ENCODE measurements around the gene GRAP2.
"Not testable (repeated sequence)": the region's sequence is repeated elsewhere in the genome, so short reads cannot be mapped to it uniquely, and the experiment has no call there.

The GRAP2 gene

DNA sequence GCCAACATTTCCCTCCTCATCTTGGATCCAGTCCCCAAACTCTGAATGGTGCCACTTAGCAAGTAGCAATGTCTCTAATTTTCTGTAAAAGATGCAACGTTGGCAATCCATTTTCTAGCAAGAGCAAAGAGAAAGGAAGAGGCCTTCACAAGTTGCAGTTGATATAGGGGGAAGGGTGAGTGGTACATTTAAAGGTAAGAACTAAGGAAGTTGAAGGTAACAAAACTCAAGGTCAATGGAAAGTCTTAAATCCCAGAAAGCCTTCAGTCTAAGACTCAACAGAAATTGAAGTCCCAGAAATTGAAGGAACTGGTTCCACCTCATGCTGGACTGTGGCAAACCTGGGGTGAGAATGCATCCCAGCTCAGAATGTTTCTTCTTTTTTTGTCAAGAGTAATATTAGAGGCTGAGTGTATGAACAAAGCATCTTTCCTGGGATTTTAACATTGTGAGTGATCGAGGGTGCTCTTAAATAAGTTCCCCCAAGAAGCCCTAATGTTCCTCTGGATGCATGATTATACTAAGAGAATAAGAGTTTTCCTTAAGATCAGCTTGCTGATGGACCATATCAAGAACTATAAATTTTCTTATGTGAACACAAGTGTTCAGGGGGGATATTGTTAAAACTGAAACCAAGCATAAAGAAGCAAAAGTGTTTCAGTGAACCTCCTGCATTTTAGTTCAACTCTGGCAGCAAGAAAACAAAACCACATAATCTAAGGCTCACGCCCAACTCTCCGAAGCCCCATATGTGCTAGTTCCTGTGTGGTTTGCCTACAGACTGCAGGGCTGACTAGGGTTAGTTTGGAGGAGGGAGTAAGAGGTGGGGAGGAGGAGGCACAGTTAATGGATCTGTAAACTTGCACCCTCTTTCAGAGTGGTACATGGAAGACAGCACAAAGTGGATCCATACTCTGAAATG lies at the start of gene GRAP2:
TSS of gene GRAP2 (plus strand) at position 779 of the 922 bp plus-strand sequence. CDS start 46,023 bp downstream, outside the sequence.
- TF ChIP-seq POLR2A (IDR thresholded peaks at IDR 0.05; ENCODE audit: low read length) = peak; percentile 57
- no peak for TF ChIP-seq GATA1 (IDR thresholded peaks at IDR 0.05; ENCODE audit: low read depth, low read length)
- DNase-seq = peak; percentile 53 to 61

DNA sequence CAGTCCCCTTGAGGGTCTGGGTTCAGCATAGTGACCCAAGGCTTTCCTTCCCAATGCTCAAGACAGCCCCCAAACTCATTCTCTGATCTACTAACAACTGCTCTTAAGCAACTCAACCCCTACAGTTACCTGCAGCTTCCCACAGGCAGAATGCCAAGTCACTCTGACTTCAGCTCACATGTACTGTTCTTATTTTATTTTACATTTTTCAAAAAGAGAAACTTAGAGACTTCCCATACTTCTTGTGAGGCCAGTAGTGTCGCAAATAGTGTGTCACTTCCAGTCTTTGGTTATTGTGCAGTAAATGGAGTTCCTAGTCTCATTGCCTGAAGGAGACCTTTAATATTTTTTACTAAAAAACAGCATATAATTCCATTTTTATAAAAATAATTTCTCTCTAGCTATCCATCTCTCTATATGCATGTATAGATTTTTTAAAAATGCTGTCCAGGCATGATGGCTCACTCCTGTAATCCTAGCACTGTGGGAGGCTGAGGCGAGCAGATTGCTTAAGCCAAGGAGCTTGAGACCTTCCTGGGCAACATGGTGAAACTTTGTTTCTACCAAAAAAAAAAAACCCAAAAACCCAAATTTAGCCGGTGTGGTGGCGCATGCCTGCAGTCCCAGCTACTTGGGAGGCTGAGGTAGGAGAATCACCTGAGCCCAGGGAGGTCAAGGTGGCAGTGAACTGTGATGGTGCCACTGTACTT lies 49.1 kb upstream of the GRAP2 start:
- no peak for TF ChIP-seq POLR2A (IDR thresholded peaks at IDR 0.05; ENCODE audit: low read length)
- no peak for TF ChIP-seq GATA1 (IDR thresholded peaks at IDR 0.05; ENCODE audit: low read depth, low read length)
- peak in 1 of 2 experiments; percentile 25 for DNase-seq

DNA sequence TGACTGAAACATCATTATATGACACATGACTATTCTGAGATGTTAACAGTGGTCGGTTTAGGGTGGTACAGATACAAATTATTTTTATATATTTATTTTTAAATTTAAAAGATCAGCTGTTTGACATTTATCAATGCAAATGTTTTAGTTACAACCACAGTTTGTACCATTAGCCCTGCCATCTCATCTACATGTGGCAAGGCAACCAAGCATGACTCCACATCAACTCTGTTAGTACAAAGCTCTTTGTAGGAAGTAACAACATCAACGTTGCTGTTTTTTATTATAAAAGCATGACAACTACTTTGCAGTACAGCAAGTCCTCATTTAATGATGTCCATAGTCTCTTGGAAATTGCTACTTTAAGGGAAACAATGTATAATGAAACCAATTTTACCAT lies 48.1 kb upstream of the GRAP2 start:
- no peak for TF ChIP-seq GATA1 (IDR thresholded peaks at IDR 0.05; ENCODE audit: low read depth, low read length)
- TF ChIP-seq POLR2A (IDR thresholded peaks at IDR 0.05; ENCODE audit: low read length) = no peak
- DNase-seq = no peak

DNA sequence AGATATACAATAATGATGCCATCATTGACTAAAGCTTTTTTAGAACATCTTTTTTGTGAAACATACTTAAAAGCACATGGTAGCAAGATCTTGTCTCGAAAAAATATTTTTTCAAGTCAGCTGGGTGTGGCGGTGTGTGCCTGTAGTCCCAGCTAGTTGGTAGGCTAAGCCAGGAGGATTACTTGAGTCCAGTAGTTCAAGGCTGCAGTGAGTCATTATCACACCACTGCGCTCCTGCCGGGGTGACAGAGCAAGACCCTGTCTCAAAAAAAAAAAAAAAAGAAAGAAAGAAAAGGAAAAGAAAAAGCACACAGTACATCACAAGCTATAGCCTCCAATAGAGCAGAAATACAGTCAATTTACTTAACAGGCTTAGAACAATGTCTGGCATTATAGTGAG lies 44.3 kb upstream of the GRAP2 start:
- TF ChIP-seq POLR2A (IDR thresholded peaks at IDR 0.05; ENCODE audit: low read length) = no peak
- TF ChIP-seq GATA1 (IDR thresholded peaks at IDR 0.05; ENCODE audit: low read depth, low read length) = no peak
- DNase-seq = peak; percentile 25 to 44

DNA sequence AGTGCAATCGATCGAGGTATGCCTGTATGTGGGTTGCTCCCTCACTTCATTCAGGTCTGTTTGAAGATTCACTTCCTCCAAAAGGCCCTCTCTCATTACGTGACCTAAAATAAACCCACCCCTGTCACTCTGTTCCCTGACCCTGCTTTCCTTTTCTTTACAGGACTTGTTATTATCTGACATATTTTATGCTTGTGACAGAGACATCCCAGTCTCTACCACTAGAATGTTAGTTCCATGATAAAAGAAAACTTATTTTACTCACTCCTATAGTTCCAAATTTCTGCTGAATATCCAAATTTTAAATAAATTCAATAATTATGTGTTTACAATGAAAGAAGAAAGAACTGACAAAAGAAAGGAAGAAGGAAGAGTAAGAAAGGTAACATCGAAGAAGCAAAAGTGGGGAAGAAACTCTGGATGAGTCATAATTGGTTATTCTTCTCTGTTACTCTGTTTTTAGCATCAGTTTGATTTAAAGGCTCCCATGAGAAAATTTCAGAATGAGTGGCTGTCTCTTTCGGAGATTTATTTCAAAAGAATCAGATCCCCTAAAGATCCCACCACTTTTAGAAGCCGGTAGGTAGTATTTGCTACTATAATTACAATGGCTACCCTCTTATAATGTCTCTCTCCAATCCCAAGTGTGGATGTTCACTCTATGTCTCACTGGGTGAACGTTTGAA lies 40.8 kb upstream of the GRAP2 start:
- DNase-seq = no peak
- TF ChIP-seq POLR2A (IDR thresholded peaks at IDR 0.05; ENCODE audit: low read length) = no peak
- TF ChIP-seq GATA1 (IDR thresholded peaks at IDR 0.05; ENCODE audit: low read depth, low read length) = no peak

DNA sequence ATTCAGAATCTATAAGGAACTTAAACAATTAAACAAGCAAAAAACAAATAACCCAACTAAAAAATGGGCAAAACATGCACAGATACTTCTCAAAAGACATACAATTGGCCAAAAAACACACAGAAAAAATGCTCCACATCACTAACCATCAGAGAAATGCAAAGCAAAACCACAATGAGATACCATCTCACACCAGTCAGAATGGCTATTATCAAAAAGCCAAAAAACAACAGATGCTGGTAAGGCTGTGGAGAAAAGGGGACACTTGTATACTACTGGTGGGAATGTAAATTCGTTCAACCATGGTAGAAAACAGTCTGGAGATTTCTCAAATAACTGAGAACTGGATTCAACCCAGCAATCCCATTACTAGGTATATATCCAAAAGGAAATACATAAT lies 32.1 kb upstream of the GRAP2 start:
- DNase-seq = peak in 1 of 2 experiments; percentile 17
- TF ChIP-seq GATA1 (IDR thresholded peaks at IDR 0.05; ENCODE audit: low read depth, low read length) (no peak), POLR2A (IDR thresholded peaks at IDR 0.05; ENCODE audit: low read length) (no peak)

DNA sequence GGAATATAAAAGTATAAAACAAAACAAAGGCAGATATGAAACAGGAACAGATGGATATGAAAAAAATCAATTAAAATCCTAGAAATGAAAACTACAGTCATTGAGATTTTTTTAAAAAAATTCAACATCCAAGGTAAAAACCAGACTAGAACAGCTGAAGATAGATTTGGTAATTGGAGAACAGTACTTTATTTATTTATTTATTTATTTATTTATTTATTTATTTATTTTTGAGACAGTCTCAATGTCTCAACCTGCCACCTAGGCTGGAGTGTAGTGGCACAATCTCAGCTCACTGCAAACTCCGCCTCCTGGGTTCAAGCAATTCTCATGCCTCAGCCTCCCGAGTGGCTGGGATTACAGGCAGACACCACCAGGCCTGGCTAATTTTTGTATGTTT lies 31.1 kb upstream of the GRAP2 start:
- not testable (repeated sequence) for DNase-seq

DNA sequence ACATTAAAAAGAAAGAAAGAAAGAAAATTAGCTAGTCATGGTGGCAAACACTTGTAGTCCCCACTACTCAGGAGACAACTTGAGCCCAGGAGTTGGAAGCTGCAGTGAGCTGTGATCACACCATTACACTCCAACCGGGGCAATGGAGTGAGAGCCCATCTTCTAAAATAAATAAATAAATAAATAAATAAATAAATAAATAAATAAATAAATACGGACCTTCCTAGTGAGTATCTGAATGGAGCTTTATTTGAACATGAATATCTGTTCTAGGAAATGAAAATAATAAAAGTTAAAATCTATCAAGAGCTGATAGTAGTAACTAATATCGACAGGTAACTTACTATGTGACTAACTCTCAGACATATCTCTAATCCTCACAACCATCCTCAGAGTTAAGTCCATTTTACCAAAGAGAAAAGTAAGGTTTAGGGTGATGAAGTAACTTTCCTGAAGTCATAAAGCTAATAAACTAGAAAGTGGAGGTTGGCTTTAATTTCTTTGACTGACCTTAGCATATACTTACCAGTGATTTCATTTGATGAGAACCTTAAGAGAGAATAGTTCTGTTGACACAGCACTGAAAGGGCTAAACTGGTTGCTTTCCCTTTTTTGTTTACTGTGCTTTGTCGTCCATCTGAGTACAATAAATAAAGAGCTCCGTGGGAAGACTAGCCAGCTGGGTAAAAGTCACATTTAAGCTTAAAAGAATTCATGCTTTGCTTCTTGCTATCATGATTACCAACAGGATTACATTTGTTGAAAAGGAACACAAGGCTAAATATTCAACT lies 29.7 kb upstream of the GRAP2 start:
- TF ChIP-seq POLR2A (IDR thresholded peaks at IDR 0.05; ENCODE audit: low read length) (no peak), GATA1 (IDR thresholded peaks at IDR 0.05; ENCODE audit: low read depth, low read length) (no peak)
- DNase-seq = no peak

DNA sequence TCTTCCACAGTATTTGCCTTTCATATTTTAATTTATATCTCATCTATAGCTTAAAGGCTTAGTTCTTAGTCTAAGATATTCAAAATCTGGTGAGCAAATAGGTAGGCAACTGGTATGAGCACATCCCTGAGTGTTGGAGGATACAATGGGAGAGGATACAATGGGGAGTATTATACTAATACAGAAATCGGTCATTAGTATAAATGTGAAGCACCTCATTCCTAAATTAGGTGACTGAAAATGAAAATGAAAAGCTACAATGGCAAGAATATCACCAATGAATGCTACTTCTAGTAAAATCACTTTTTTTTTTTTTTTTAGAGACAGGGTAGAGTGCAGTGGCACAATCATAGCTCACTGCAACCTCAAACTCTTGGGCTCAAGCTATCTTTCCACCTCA lies 28.3 kb upstream of the GRAP2 start:
- TF ChIP-seq POLR2A (IDR thresholded peaks at IDR 0.05; ENCODE audit: low read length) (no peak), GATA1 (IDR thresholded peaks at IDR 0.05; ENCODE audit: low read depth, low read length) (no peak)
- no peak for DNase-seq

DNA sequence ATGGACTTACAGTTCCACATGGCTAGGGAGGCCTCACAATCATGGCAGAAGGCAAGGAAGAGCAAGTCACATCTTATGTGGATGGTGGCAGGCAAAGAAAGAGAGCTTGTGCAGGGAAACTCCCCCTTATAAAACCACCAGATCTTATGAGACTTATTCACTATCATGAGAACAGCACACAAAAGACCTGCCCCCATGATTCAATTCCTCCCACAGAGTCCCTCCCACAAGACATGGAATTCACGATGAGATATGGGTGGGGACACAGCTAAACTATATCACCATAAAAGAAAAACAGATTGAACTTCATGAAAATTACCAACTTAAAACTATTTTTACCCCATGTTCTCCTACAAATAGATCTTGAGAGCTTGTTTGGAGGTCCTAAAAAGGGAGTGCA lies 26.9 kb upstream of the GRAP2 start:
- DNase-seq = peak in 1 of 2 experiments; percentile 25
- TF ChIP-seq POLR2A (IDR thresholded peaks at IDR 0.05; ENCODE audit: low read length) = no peak
- no peak for TF ChIP-seq GATA1 (IDR thresholded peaks at IDR 0.05; ENCODE audit: low read depth, low read length)

DNA sequence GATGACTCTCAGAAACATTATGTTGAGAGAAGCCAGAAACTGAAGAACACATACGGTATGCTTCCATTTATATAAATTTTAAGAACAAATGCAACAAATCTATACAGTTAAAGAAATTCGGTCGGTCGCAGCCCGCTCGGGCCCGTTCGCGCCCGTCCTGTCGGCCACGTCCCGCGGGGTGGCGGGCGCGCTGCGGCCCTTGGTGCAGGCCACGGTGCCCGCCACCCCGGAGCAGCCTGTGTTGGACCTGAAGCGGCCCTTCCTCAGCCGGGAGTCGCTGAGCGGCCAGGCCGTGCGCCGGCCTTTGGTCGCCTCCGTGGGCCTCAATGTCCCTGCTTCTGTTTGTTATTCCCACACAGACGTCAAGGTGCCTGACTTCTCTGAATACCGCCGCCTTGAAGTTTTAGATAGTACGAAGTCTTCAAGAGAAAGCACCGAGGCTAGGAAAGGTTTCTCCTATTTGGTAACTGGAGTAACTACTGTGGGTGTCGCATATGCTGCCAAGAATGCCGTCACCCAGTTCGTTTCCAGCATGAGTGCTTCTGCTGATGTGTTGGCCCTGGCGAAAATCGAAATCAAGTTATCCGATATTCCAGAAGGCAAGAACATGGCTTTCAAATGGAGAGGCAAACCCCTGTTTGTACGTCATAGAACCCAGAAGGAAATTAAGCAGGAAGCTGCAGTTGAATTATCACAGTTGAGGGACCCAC lies 25.6 kb upstream of the GRAP2 start:
- DNase-seq = peak; percentile 22 to 43

DNA sequence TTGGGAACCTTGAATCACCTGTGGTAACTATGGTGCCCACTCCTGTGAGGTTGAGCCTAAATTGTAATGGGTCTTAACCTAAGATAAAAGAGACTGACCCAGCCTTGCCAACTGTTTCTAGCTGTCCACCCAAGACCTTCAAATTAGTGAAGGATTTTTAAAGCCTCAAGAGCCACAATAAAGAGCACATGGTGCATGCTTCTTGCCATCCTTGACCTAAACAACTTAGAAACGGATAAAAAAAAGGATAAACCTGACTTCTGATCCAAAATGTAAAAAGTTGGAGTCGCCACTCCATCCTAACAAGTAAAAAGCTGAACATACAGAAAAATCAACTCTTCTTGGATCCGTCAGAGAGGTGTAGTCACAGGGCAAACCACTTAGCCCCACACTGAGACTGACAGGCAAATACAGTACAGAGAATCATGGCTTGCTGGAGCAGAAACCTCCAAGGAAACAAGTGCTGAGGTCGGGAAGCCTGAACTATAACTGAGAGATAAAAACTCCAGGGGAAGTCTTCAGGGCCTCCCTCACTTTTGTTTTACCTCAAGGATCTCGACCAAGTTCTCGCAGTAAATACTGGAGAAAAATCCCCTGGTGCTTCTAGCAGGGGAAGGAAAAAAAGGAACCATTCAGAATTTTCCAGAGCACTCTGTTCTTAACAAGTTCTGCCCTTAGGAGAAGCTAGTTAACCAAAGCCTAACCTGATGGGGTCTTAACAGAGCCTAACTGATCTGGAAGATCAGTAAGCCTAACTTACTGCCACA lies 23.6 kb upstream of the GRAP2 start:
- no peak for DNase-seq
- no peak for TF ChIP-seq POLR2A (IDR thresholded peaks at IDR 0.05; ENCODE audit: low read length)
- no peak for TF ChIP-seq GATA1 (IDR thresholded peaks at IDR 0.05; ENCODE audit: low read depth, low read length)

Data from erythroblast (primary cell).